ENCODE data around the gene CEP70.

GRCh38 chr3:138458774-138459499 is 135.1 kb downstream of the CEP70 start:
- TF ChIP-seq CTCF (IDR thresholded peaks at IDR 0.05) (no peak), POLR2A (IDR thresholded peaks at IDR 0.05) (no peak)

Measured in thyroid gland (tissue), 4 donors.